Mucosa of descending colon (tissue), 3 donors: ENCODE data around the gene RCHY1. TPM values are rescaled to one million over a fixed set of nuclear protein-coding genes. Genes with fewer than 3 reads are reported as not detected.
"Not testable (repeated sequence)": the region's sequence is repeated elsewhere in the genome, so short reads cannot be mapped to it uniquely, and the experiment has no call there.

Experiments
- ATAC-seq: fragments of 200-7000 bp; cut with Tn5 transposase; one replicate; pipeline ENCODE4 v1.9.1; 2020; ENCODE audit warnings: mild to moderate bottlenecking, moderate library complexity
- DNase-seq, 3 donors: peaks; one replicate each; pipeline ENCODE4 v3.0.0-alpha.2; 2020
- H3K36me3 ChIP-seq: fragments of 200-600 bp; one replicate; pipeline ENCODE4 v1.8.0; 2021; ENCODE audit warnings: low read depth, mild to moderate bottlenecking
- H3K4me1 ChIP-seq: fragments of 200-600 bp; one replicate; pipeline ENCODE4 v1.8.0; 2021; ENCODE audit warnings: low read depth, mild to moderate bottlenecking
- H3K4me3 ChIP-seq: fragments of 200-600 bp; one replicate; pipeline ENCODE4 v1.8.0; 2021; ENCODE audit warnings: mild to moderate bottlenecking
- H3K9me3 ChIP-seq: fragments of 200-600 bp; one replicate; pipeline ENCODE4 v1.8.0; 2021; ENCODE audit warnings: mild to moderate bottlenecking
- intact Hi-C, 2 donors: fragments of 100-400 bp; cut with DNase I in 1 of 2; cut with micrococcal nuclease in 1 of 2; formaldehyde crosslinking; loops; one replicate each; pipeline versions ENCODE4 v1.11.0 to v1.11.1; 2022; cut with DNase I, micrococcal nuclease
- total RNA-seq, 3 donors: library from RNA; stranded (reverse); fragmentation: NEBNext Ultra II Directional in 2 of 3; extraction: Animal tissue kit (Norgen Biotek cat#: 25700) in 2 of 3; gene quantifications; one replicate each; pipeline versions ENCODE4 v1.2.1 to v1.2.4, GENCODE V29; 2021 to 2023
- TF ChIP-seq, protein P1 (sequence below): fragments of 200-600 bp; IDR thresholded peaks from one replicate; pipeline ENCODE4 v1.8.0; 2022; ENCODE audit warnings: antibody characterized with exemption, mild to moderate bottlenecking
- donor health status: DM: no; HTN: no; CAD: no; lungs with moderate emphysema.
- donor health status: DM: no; HTN: no; CAD: no.
- donor health status: DM: no; HTN: yes; CAD: no.

RCHY1 gene
- total RNA-seq, 3 donors from 2014 or later = 30.5 to 42.2 (median 33.4) TPM

DNA sequence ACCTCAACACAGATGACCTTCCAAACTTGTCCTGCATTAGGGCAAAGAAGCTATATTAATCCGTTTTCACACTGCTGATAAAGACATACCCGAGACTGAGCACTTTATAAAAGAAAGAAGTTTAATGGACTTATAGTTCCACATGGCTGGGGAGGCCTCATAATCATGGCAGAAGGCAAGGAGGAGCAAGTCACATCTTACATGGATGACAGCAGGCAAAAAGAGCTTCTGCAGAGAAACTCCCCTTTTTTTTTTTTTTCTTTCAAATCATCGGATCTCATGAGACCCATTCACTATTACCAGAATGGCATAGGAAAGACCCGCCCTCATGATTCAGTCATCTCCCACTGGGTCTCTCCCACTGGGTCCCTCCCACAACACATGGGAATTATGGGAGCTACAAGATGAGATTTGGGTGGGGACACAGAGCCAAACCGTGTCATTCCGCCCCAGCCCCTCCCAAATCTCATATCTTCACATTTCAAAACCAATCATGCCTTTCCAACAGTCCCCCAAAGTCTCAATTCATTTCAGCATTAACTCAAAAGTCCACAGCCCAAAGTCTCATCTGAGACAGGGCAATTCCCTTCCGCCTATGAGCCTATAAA lies 17.4 kb upstream of the RCHY1 start:
- intact Hi-C loops, H3K4me3 ChIP-seq, H3K36me3 ChIP-seq, H3K9me3 ChIP-seq, ATAC-seq, DNase-seq, H3K4me1 ChIP-seq: not testable (repeated sequence)

DNA sequence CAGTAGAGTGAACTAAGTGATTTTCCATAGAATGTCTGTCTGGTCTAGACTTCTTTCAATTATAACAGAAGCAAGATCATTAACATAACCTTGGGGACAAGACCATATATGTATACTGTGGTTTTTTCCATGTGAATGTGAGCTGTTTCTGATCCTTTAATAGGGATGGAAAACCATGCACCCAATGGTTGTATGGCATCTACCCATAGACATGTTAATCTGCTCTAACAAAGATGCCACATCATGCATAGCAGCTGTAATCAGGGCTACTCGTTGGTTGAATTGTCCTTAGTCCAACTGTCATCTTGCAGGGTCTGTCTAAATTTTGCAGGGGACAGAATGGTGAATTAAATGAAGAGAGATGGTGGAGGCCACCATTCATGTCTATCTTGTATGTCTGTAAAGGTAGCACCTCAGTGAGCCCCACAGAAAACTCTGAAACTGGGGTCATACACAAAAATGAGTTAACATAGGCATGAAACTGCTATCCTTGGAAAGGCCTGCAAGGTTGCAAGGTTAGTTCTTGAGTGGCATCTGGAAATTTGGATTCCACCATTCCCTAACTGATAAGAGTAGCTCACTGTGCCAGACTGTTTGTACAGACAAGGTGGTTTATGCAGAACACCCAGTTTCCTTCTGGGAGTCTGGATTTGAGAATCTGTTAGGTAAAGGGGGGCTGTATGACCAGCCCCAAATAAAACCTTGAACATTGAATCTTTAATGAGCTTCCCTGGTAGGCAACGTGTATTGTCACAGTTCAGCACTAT lies 16.5 kb upstream of the RCHY1 start:
- intact Hi-C loops = no loop called here
- Histone ChIP-seq H3K4me3 (no peak overlapping the region), H3K9me3 (peaks cover 8% of the 10 kb centered on the region), H3K4me1 (no peaks in the 10 kb centered on the region), H3K36me3 (no peaks in the 10 kb centered on the region)
- DNase-seq (no peak), ATAC-seq (no peak)
- TF ChIP-seq, protein P1, sequence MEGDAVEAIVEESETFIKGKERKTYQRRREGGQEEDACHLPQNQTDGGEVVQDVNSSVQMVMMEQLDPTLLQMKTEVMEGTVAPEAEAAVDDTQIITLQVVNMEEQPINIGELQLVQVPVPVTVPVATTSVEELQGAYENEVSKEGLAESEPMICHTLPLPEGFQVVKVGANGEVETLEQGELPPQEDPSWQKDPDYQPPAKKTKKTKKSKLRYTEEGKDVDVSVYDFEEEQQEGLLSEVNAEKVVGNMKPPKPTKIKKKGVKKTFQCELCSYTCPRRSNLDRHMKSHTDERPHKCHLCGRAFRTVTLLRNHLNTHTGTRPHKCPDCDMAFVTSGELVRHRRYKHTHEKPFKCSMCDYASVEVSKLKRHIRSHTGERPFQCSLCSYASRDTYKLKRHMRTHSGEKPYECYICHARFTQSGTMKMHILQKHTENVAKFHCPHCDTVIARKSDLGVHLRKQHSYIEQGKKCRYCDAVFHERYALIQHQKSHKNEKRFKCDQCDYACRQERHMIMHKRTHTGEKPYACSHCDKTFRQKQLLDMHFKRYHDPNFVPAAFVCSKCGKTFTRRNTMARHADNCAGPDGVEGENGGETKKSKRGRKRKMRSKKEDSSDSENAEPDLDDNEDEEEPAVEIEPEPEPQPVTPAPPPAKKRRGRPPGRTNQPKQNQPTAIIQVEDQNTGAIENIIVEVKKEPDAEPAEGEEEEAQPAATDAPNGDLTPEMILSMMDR = no peak

DNA sequence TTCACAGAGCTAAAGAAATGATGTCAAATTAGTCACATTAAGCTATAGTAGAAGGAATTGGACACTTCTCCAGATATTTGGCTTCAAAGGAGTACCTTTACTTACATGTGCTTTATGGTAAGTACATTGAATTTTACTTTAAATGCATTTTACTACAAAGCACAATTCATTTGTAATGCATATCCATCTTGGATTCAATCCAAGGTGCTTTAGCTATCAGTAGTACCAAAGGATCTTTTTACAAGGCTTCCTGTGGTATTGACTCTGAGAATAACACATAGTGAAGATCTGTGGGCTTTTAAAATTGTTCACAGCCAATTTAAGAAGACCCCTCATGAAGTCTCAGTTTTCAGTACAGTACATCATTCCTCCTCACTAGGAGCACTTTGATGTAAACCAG lies 13.3 kb upstream of the RCHY1 start:
- no peak for DNase-seq
- Histone ChIP-seq H3K9me3 (peaks cover 2% of the 10 kb centered on the region), H3K4me1 (no peaks in the 10 kb centered on the region), H3K4me3 (no peak overlapping the region), H3K36me3 (no peaks in the 10 kb centered on the region)
- ATAC-seq = no peak
- intact Hi-C loops = no loop called here
- TF ChIP-seq, protein P1 = no peak

DNA sequence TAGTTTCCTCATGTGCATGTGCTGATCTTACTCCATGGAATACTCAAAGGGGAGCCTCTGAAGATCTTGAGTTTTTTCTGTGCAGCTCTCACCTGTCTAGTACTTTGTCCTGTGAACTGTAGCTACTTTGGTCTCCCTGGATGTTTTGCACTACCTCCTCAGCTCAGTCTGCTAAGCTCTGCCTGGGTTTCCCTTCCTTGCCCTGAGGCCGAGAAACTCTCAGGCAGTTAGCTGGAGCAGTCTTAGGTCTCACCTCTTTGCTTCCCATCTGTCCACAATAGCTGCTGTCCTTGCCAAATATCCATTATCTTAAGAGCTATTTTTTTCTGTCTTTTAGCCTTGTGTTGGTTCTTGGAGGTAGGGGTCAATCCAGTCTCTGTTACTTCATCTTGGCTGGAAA lies 11.7 kb upstream of the RCHY1 start:
- H3K4me1 ChIP-seq = no peaks in the 10 kb centered on the region
- no peak for ATAC-seq
- no peaks in the 10 kb centered on the region for H3K36me3 ChIP-seq
- H3K4me3 ChIP-seq = no peak overlapping the region
- H3K9me3 ChIP-seq = no peaks in the 10 kb centered on the region
- TF ChIP-seq, protein P1 = no peak
- intact Hi-C loops = no loop called here
- no peak for DNase-seq

DNA sequence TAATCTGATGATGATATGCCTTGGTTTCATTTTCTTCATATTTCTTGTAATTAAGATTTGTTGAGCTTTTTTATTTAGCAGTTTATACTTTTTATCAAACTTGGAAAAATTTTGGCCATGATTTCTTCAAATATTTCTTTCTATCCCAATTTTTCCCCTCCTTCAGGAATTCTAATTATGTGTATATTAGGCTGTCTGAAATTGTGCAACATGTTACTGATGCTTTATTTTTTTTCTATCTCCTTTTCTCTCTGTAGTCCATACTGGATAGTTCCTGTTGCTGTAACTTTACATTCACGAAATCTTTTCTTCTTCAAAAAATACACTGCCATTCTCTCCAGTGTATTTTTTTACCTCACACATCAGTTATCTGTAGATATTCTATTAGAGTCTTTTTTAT lies 10.9 kb upstream of the RCHY1 start:
- no peaks in the 10 kb centered on the region for H3K36me3 ChIP-seq

DNA sequence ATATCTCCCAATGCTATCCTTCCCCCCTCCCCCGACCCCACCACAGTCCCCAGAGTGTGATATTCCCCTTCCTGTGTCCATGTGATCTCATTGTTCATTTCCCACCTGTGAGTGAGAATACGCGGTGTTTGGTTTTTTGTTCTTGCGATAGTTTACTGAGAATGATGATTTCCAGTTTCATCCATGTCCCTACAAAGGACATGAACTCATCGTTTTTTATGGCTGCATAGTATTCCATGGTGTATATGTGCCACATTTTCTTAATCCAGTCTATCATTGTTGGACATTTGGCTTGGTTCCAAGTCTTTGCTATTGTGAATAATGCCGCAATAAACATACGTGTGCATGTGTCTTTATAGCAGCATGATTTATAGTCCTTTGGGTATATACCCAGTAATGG lies 5.2 kb upstream of the RCHY1 start:
- DNase-seq, intact Hi-C loops, ATAC-seq, H3K9me3 ChIP-seq, H3K4me1 ChIP-seq, H3K36me3 ChIP-seq, H3K4me3 ChIP-seq: not testable (repeated sequence)

More for the DNA sequence above, 10.9 kb upstream of the RCHY1 start:
- intact Hi-C loops = no loop called here
- DNase-seq (no peak), ATAC-seq (no peak)
- no peaks in the 10 kb centered on the region for H3K4me1 ChIP-seq
- H3K4me3 ChIP-seq = no peak overlapping the region
- no peaks in the 10 kb centered on the region for H3K9me3 ChIP-seq
- TF ChIP-seq, protein P1 = no peak
